Gastroesophageal sphincter (tissue), 3 donors: Measurements from ENCODE around the gene GALNT2.

Experiments
- CTCF ChIP-seq, 4 experiments: fragments of 200-600 bp in 2 of 4; fragments of 450-650 bp in 2 of 4; sonication (generic) in 1 of 4; IDR thresholded peaks; one replicate each; pipeline ENCODE4 v1.5.1; 2017 to 2019; ENCODE audit warnings: antibody characterized with exemption in 4 of 4, mild to moderate bottlenecking in 2 of 4, moderate library complexity in 2 of 4
- POLR2A ChIP-seq, 2 donors: fragments of 450-650 bp; IDR thresholded peaks; one replicate each; pipeline ENCODE4 v1.6.1; 2017; ENCODE audit warnings: antibody characterized with exemption in 2 of 2, mild to moderate bottlenecking in 2 of 2, moderate library complexity in 1 of 2

- TF ChIP-seq CTCF (IDR thresholded peaks at IDR 0.05) = no peak
- TF ChIP-seq POLR2A (IDR thresholded peaks at IDR 0.05) = no peak
These were observed 213.2 kb downstream of the GALNT2 start for GRCh38 chr1:230280054-230280795.
